Mesenchymal stem cell (in vitro differentiated cells and primary cell): ENCODE results near the gene CEACAM19. TPM values are rescaled to one million over a fixed set of nuclear protein-coding genes. Genes with fewer than 3 reads are reported as not detected.

Experiments
- small RNA-seq: library from polyadenylated mRNA; stranded (forward); fragments of <200 nt; extraction: miRNeasy Mini kit (QIAGEN cat#:217004); gene quantifications from one replicate; pipeline ENCODE3, GENCODE V24; 2013; ENCODE audit warnings: low read depth

The CEACAM19 gene

Small RNAs within 50 kb of the gene (small RNA-seq; reads per million reads assigned to genes)
- not detected for gene RF00285
